HepG2 (cell line): ENCODE measurements around the gene ZNF581. TPM values are rescaled to one million over a fixed set of nuclear protein-coding genes. Genes with fewer than 3 reads are reported as not detected.

Experiments
- FOSL1 ChIP-seq: sonication (generic); formaldehyde crosslinking; IDR thresholded peaks from 2 replicates; pipeline ENCODE4 v1.9.0; 2021; ENCODE audit warnings: missing genetic modification reagents, borderline replicate concordance
- PHF5A ChIP-seq: IDR thresholded peaks from one replicate; pipeline ENCODE4 v1.6.1; 2018; ENCODE audit warnings: low read depth, missing genetic modification reagents; ENCODE audit not compliant: unreplicated experiment
- THYN1 ChIP-seq: sonication (generic); formaldehyde crosslinking; IDR thresholded peaks from 2 replicates; pipeline ENCODE4 v1.8.1; 2023; ENCODE audit warnings: low read depth, mild to moderate bottlenecking, moderate library complexity, missing genetic modification reagents, borderline replicate concordance
- ZNF564 ChIP-seq: sonication (generic); formaldehyde crosslinking; IDR thresholded peaks from 2 replicates; pipeline ENCODE4 v1.8.1; 2023; ENCODE audit warnings: mild to moderate bottlenecking, missing genetic modification reagents
- ZNF768 ChIP-seq: sonication (generic); formaldehyde crosslinking; IDR thresholded peaks from 2 replicates; pipeline ENCODE4 v1.4.0; 2020; ENCODE audit warnings: missing genetic modification reagents
- ZSCAN20 ChIP-seq: sonication (generic); formaldehyde crosslinking; IDR thresholded peaks from 2 replicates; pipeline ENCODE4 v1.4.0; 2020; ENCODE audit warnings: missing genetic modification reagents, mild to moderate bottlenecking, borderline replicate concordance
- polyA plus RNA-seq, 8 experiments: library from polyadenylated mRNA; depleted of rRNA in 3 of 8; stranded (reverse) in 7 of 8; unstranded in 1 of 8; fragments of >200 nt; fragmentation: Illumina TruSeq in 4 of 8; extraction: Trizol in 4 of 8; gene quantifications; 2 replicates each; pipeline versions ENCODE4 v1.2.1 to v1.2.3, GENCODE V29; 2011 to 2016; ENCODE audit warnings: low read depth in 4 of 8, missing spikeins in 1 of 8, mixed read lengths in 1 of 8; ENCODE audit not compliant: insufficient read depth in 1 of 8
- total RNA-seq, 5 experiments: library from RNA; depleted of rRNA; stranded (reverse); fragments of >200 nt; fragmentation: Illumina TruSeq; extraction: Trizol; gene quantifications; 2 replicates each; pipeline ENCODE4 v1.2.3, GENCODE V29; 2016; ENCODE audit warnings: low read depth in 1 of 5
- TF ChIP-seq, protein P1 (sequence below), 2 experiments: fragments of 450-650 bp in 1 of 2; sonication (generic) in 1 of 2; formaldehyde crosslinking in 1 of 2; IDR thresholded peaks; 2 replicates each; pipeline versions ENCODE4 v1.6.1 to v1.8.0; 2016 to 2022; ENCODE audit warnings: antibody characterized with exemption in 1 of 2, mild to moderate bottlenecking in 1 of 2, missing genetic modification reagents in 1 of 2
- TF ChIP-seq, protein P2 (sequence below): sonication (generic); formaldehyde crosslinking; IDR thresholded peaks from 2 replicates; pipeline ENCODE4 v1.4.0; 2020; ENCODE audit warnings: missing genetic modification reagents
- TF ChIP-seq, protein P3 (sequence below): sonication (generic); formaldehyde crosslinking; IDR thresholded peaks from 2 replicates; pipeline ENCODE4 v1.4.0; 2020; ENCODE audit warnings: missing genetic modification reagents
- TF ChIP-seq, protein P4 (sequence below): sonication (generic); formaldehyde crosslinking; IDR thresholded peaks from 2 replicates; pipeline ENCODE4 v1.4.0; 2020; ENCODE audit warnings: mild to moderate bottlenecking, low read depth, missing genetic modification reagents
- TF ChIP-seq, protein P5 (sequence below): sonication (generic); formaldehyde crosslinking; IDR thresholded peaks from 2 replicates; pipeline ENCODE4 v1.4.0; 2020; ENCODE audit warnings: missing genetic modification reagents

The ZNF581 gene
- total and polyA plus RNA-seq, 2 of the 13 experiments (the other 11 are each of a cell fraction or from before 2014, with no cell fraction given), result 19.6 to 49.5 TPM

DNA sequence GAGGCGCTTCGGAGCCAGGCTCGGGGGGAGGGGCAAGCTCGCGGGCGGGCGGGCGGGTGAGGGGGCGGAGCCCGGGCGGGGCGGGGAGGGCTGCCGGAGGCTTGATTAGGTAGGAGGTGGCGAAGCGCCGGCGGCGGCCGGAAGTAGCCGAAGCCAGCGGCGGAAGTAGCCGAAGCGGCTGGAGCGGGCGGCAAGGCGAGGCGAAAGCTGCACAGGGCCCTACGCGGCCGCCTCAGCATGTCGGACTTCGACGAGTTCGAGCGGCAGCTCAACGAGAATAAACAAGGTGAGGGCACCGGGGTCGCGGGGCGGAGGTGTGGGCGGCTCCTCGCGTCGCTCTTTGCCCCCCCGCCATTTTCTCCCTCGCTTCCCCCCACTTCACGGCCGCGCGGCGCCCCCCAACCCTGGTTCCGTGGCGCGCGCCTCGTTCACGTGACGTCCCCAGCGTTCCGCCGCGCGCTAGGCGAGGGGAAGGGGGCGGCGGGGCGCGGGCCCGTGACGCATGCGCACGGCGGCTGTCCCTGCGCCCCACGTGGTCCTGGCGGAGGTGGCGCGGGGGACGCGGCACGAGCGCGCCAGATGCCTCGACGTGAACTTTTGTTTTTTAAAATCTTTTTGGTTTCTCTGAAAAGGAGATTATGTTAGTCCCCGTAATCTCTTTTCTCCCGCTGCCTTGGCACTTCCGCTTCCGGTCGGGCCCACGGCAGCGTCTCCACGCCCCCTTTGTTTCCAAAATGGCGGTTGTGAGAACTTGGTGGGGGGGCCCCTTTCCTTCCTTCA, 11.6 kb downstream of the ZNF581 start, which contains the start of gene U2AF2 (continued):
- TF ChIP-seq, protein P1, sequence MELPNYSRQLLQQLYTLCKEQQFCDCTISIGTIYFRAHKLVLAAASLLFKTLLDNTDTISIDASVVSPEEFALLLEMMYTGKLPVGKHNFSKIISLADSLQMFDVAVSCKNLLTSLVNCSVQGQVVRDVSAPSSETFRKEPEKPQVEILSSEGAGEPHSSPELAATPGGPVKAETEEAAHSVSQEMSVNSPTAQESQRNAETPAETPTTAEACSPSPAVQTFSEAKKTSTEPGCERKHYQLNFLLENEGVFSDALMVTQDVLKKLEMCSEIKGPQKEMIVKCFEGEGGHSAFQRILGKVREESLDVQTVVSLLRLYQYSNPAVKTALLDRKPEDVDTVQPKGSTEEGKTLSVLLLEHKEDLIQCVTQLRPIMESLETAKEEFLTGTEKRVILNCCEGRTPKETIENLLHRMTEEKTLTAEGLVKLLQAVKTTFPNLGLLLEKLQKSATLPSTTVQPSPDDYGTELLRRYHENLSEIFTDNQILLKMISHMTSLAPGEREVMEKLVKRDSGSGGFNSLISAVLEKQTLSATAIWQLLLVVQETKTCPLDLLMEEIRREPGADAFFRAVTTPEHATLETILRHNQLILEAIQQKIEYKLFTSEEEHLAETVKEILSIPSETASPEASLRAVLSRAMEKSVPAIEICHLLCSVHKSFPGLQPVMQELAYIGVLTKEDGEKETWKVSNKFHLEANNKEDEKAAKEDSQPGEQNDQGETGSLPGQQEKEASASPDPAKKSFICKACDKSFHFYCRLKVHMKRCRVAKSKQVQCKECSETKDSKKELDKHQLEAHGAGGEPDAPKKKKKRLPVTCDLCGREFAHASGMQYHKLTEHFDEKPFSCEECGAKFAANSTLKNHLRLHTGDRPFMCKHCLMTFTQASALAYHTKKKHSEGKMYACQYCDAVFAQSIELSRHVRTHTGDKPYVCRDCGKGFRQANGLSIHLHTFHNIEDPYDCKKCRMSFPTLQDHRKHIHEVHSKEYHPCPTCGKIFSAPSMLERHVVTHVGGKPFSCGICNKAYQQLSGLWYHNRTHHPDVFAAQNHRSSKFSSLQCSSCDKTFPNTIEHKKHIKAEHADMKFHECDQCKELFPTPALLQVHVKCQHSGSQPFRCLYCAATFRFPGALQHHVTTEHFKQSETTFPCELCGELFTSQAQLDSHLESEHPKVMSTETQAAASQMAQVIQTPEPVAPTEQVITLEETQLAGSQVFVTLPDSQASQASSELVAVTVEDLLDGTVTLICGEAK (IDR thresholded peaks at IDR 0.05), result peak; percentile 54
- TF ChIP-seq, protein P1 (CRISPR knock-in tag; IDR thresholded peaks at IDR 0.05), result no peak
- TF ChIP-seq FOSL1, result no peak
- TF ChIP-seq, protein P2, sequence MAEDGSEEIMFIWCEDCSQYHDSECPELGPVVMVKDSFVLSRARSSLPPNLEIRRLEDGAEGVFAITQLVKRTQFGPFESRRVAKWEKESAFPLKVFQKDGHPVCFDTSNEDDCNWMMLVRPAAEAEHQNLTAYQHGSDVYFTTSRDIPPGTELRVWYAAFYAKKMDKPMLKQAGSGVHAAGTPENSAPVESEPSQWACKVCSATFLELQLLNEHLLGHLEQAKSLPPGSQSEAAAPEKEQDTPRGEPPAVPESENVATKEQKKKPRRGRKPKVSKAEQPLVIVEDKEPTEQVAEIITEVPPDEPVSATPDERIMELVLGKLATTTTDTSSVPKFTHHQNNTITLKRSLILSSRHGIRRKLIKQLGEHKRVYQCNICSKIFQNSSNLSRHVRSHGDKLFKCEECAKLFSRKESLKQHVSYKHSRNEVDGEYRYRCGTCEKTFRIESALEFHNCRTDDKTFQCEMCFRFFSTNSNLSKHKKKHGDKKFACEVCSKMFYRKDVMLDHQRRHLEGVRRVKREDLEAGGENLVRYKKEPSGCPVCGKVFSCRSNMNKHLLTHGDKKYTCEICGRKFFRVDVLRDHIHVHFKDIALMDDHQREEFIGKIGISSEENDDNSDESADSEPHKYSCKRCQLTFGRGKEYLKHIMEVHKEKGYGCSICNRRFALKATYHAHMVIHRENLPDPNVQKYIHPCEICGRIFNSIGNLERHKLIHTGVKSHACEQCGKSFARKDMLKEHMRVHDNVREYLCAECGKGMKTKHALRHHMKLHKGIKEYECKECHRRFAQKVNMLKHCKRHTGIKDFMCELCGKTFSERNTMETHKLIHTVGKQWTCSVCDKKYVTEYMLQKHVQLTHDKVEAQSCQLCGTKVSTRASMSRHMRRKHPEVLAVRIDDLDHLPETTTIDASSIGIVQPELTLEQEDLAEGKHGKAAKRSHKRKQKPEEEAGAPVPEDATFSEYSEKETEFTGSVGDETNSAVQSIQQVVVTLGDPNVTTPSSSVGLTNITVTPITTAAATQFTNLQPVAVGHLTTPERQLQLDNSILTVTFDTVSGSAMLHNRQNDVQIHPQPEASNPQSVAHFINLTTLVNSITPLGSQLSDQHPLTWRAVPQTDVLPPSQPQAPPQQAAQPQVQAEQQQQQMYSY, result 0 out of 2 replicates have a peak, but pooled peaks have one; percentile 39
- 0 out of 2 replicates have a peak, but pooled peaks have one; percentile 7 for TF ChIP-seq ZNF564 (CRISPR knock-in tag)
- TF ChIP-seq ZSCAN20 (CRISPR knock-in tag), result 0 out of 2 replicates have a peak, but pooled peaks have one; percentile 65
- no peak for TF ChIP-seq THYN1 (CRISPR knock-in tag)
- TF ChIP-seq, protein P3, sequence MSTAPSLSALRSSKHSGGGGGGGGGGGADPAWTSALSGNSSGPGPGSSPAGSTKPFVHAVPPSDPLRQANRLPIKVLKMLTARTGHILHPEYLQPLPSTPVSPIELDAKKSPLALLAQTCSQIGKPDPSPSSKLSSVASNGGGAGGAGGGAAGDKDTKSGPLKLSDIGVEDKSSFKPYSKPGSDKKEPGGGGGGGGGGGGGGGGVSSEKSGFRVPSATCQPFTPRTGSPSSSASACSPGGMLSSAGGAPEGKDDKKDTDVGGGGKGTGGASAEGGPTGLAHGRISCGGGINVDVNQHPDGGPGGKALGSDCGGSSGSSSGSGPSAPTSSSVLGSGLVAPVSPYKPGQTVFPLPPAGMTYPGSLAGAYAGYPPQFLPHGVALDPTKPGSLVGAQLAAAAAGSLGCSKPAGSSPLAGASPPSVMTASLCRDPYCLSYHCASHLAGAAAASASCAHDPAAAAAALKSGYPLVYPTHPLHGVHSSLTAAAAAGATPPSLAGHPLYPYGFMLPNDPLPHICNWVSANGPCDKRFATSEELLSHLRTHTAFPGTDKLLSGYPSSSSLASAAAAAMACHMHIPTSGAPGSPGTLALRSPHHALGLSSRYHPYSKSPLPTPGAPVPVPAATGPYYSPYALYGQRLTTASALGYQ (CRISPR knock-in tag), result peak; percentile 52
- TF ChIP-seq PHF5A (CRISPR knock-in tag), result no peak
- TF ChIP-seq, protein P4, sequence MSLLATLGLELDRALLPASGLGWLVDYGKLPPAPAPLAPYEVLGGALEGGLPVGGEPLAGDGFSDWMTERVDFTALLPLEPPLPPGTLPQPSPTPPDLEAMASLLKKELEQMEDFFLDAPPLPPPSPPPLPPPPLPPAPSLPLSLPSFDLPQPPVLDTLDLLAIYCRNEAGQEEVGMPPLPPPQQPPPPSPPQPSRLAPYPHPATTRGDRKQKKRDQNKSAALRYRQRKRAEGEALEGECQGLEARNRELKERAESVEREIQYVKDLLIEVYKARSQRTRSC (CRISPR knock-in tag), result no peak
- TF ChIP-seq, protein P5, sequence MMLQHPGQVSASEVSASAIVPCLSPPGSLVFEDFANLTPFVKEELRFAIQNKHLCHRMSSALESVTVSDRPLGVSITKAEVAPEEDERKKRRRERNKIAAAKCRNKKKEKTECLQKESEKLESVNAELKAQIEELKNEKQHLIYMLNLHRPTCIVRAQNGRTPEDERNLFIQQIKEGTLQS, result no peak
- TF ChIP-seq ZNF768 (CRISPR knock-in tag), result peak; percentile 40; the same call in 1 of the 2 replicates
